Glutamatergic neuron (in vitro differentiated cells): ENCODE measurements around the gene PRRT1. TPM values are rescaled to one million over a fixed set of nuclear protein-coding genes. Genes with fewer than 3 reads are reported as not detected.

Experiments used
- DNase-seq: peaks from one replicate; pipeline ENCODE4 v3.0.0; 2022
- H3K27ac Mint-ChIP-seq: one replicate; pipeline ENCODE4 v1.8.0; 2020; ENCODE audit warnings: mild to moderate bottlenecking, mixed read lengths, inconsistent platforms; ENCODE audit not compliant: unreplicated experiment
- H3K27me3 Mint-ChIP-seq: one replicate; pipeline ENCODE4 v1.8.0; 2020; ENCODE audit warnings: mild to moderate bottlenecking, moderate library complexity, mixed read lengths, inconsistent platforms; ENCODE audit not compliant: unreplicated experiment
- H3K36me3 Mint-ChIP-seq: one replicate; pipeline ENCODE4 v1.8.0; 2020; ENCODE audit warnings: mild to moderate bottlenecking, mixed read lengths, inconsistent platforms; ENCODE audit not compliant: unreplicated experiment
- H3K4me1 Mint-ChIP-seq: one replicate; pipeline ENCODE4 v1.8.0; 2020; ENCODE audit warnings: mild to moderate bottlenecking, low read depth, mixed read lengths, inconsistent platforms; ENCODE audit not compliant: unreplicated experiment
- H3K4me3 Mint-ChIP-seq: one replicate; pipeline ENCODE4 v1.8.0; 2020; ENCODE audit warnings: mild to moderate bottlenecking, mixed read lengths, inconsistent platforms; ENCODE audit not compliant: unreplicated experiment
- H3K9me3 Mint-ChIP-seq: one replicate; pipeline ENCODE4 v1.8.0; 2020; ENCODE audit warnings: mild to moderate bottlenecking, moderate library complexity, mixed read lengths, inconsistent platforms; ENCODE audit not compliant: unreplicated experiment
- CTCF ChIP-seq: fragments of 200-600 bp; sonication (generic); IDR thresholded peaks from one replicate; pipeline ENCODE4 v1.5.0; 2021; ENCODE audit not compliant: partially characterized antibody, unreplicated experiment
- total RNA-seq: library from RNA; stranded (reverse); fragmentation: NEBNext Ultra II Directional; extraction: Animal tissue kit (Norgen Biotek cat#: 25700); gene quantifications from one replicate; pipeline ENCODE4 v1.2.1, GENCODE V29; 2021; ENCODE audit not compliant: unreplicated experiment

The PRRT1 gene
- total RNA-seq, 1 donor from 2014 or later: 5.1 TPM

DNA sequence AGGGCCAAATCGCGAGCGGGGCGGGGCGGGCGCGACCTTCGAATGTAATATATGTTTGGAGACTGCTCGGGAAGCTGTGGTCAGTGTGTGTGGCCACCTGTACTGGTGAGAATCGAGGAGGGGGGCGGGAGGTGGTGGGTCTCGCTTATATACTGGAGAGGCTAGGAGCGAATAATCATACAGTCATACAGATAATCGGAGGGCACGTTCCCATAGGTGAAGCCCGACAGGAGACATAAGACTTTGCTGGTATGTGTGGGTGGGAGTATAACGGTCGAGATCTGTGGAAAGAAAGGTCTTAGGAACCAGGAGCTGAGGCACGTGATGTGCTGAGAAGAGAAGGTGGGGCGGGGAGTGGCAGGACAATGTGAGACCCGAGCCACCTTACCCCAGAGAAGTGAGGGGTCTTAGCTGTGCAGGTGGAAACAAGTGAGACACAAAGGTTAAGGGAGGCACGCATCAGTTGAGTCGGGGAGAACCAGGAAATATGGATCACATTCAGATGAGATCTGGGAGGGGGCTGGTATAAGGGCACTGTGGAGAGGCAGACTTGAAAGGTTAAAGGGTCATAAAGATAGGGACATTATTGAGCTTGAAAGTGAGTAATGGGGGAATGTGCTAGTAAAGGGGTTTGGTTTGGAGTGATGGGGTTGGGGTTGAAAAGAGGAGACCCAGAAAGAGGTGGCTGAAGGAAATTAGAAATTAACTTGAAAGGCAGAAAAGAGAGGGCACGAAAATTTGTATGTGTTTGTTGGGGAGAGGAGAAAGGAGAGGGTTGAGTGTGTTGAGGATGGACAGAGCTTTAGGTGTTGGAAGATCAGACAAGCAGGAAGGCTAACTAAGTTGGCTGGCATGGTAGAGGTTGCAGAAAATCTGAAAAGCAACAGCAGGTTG lies 27.1 kb upstream of the PRRT1 start:
- peak; percentile 49 for DNase-seq
- Mint-ChIP-seq H3K27me3 (peaks cover 20% of the 10 kb centered on the region), H3K4me3 (peak overlapping the region; percentile 94), H3K4me1 (peaks cover 40% of the 10 kb centered on the region), H3K36me3 (peaks cover 5% of the 10 kb centered on the region), H3K9me3 (peaks cover 22% of the 10 kb centered on the region), H3K27ac (peak overlapping the region; percentile 97)
- TF ChIP-seq CTCF: no peak

DNA sequence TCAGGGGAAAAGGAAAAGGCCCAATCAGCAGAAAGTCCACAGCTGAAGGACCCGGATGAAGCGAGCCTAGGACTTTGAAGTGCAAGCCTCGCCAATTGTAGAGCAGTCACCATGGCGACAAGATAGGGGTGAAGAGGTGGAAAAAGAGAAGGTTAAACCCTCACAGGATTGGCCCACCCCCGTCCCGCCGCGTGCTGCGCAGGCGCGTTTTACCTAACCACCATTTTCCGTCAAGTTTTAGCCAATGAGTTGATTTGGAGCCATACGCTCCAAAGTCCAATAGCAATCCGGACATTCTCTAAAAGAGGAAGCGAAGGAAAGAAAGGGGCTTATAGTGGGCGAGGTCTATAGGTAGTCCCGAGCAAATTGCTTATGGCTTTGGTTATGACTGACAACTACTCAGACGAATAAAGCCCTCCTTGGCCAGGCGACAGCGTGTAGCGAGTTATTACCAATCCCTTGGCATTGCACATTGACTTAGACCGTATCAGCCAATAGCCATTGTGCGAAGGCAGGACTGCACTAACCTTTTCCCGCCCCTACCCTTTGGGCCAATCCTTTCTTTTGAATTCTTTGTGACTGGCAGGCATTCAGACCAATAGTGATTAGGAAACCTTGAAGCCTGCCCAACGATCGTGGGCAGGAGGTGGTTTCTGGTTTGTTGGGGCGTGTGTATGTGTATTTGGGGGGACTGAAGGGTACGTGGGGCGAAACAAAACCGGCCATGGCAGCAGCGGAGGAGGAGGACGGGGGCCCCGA lies 26.2 kb upstream of the PRRT1 start, which contains the start of gene RNF5:
RNF5 (plus strand) TSS at position 618 of the 759 bp plus-strand sequence; CDS start at position 725, 107 bp downstream.
- Mint-ChIP-seq H3K27me3 (peaks cover 20% of the 10 kb centered on the region), H3K9me3 (peaks cover 22% of the 10 kb centered on the region), H3K4me3 (peak within 1 kb of the TSS; percentile 94), H3K36me3 (peaks cover 5% of the 10 kb centered on the region), H3K4me1 (peaks cover 40% of the 10 kb centered on the region), H3K27ac (peak within 1 kb of the TSS; percentile 97)
- no peak for TF ChIP-seq CTCF
- peak; percentile 92 for DNase-seq

GRCh38 chr6:32177183-32177787 lies 25.5 kb upstream of the PRRT1 start:
- Mint-ChIP-seq H3K27me3 (peaks cover 20% of the 10 kb centered on the region), H3K4me1 (peaks cover 40% of the 10 kb centered on the region), H3K9me3 (peaks cover 22% of the 10 kb centered on the region), H3K36me3 (peaks cover 5% of the 10 kb centered on the region), H3K4me3 (peak overlapping the region; percentile 94), H3K27ac (peak overlapping the region; percentile 97)
- no peak for DNase-seq
- TF ChIP-seq CTCF: no peak

GRCh38 chr6:32176476-32177182 lies 24.9 kb upstream of the PRRT1 start:
- Mint-ChIP-seq H3K4me3 (peak overlapping the region; percentile 94), H3K36me3 (peaks cover 5% of the 10 kb centered on the region), H3K27ac (peak overlapping the region; percentile 97), H3K4me1 (peaks cover 40% of the 10 kb centered on the region), H3K9me3 (peaks cover 22% of the 10 kb centered on the region), H3K27me3 (peaks cover 20% of the 10 kb centered on the region)
- no peak for DNase-seq
- TF ChIP-seq CTCF: no peak
